GM21717 (cell line): Measurements from ENCODE around the gene TFEB.
A peak's percentile ranks its signal among the peaks of the same experiment; 100 is the strongest.

Experiments
- ATAC-seq: cut with Tn5 transposase; IDR thresholded peaks from one replicate; pipeline ENCODE4 v1.9.1; 2021; ENCODE audit warnings: mild to moderate bottlenecking, moderate library complexity; ENCODE audit not compliant: unreplicated experiment

TFEB gene

GRCh38 chr6:41707565-41708200 is 27.7 kb downstream of the TFEB start:
- no peak for ATAC-seq

GRCh38 chr6:41706876-41707564 is 28.4 kb downstream of the TFEB start:
- no peak for ATAC-seq

GRCh38 chr6:41705996-41706835 is 29.2 kb downstream of the TFEB start:
- ATAC-seq = peak; percentile 60

GRCh38 chr6:41705311-41705995 is 30.0 kb downstream of the TFEB start:
- ATAC-seq = no peak

GRCh38 chr6:41704656-41705310 is 30.6 kb downstream of the TFEB start:
- ATAC-seq = no peak

GRCh38 chr6:41704028-41704427 is 31.4 kb downstream of the TFEB start:
- no peak for ATAC-seq

- ATAC-seq = no peak
Measured at GRCh38 chr6:41702771-41703494, 32.5 kb downstream of the TFEB start.

- ATAC-seq = no peak
Measured at GRCh38 chr6:41702089-41702745, 33.2 kb downstream of the TFEB start.

- no peak for ATAC-seq
Measured at GRCh38 chr6:41700463-41701347, 34.7 kb downstream of the TFEB start.

GRCh38 chr6:41699063-41699462 is 36.3 kb downstream of the TFEB start:
- no peak for ATAC-seq

- no peak for ATAC-seq
Measured at GRCh38 chr6:41697861-41698781, 37.3 kb downstream of the TFEB start.

- ATAC-seq = no peak
Measured at GRCh38 chr6:41696788-41697187, 38.6 kb downstream of the TFEB start.

- ATAC-seq = no peak
Measured at GRCh38 chr6:41695825-41696224, 39.6 kb downstream of the TFEB start.

GRCh38 chr6:41694815-41695526 is 40.4 kb downstream of the TFEB start:
- ATAC-seq = no peak

- ATAC-seq = no peak
Measured at GRCh38 chr6:41693281-41694240, 41.8 kb downstream of the TFEB start.

- ATAC-seq = no peak
Measured at GRCh38 chr6:41692730-41693129, 42.7 kb downstream of the TFEB start.
